Globus pallidus (tissue), 1 donor: ENCODE data around the gene PLAA.
A peak's percentile ranks its signal among the peaks of the same experiment; 100 is the strongest.
"Not testable (repeated sequence)": the region's sequence is repeated elsewhere in the genome, so short reads cannot be mapped to it uniquely, and the experiment has no call there.

Source experiments
- DNase-seq: peaks from one replicate; pipeline ENCODE4 v3.0.0-alpha.2; 2015; ENCODE audit warnings: low spot score

The PLAA gene

DNA sequence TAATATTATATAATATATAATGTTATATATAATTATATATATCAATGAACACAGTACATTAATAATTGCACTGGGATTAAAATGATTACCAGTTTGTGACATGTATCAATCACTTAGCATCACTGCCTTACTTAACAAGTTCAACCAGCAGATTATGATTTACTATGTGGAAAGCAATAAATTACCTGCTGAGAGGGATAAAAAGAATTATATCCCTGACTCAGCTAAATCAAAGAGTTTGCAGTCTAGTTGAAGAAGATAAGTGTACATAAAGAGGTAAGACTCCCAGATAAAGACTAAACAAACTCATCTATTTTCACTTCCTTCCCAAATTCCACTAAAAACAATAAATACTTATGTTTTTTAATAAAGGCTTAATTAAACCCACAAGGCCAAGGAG is 11.2 kb downstream of the PLAA start:
- DNase-seq = no peak

DNA sequence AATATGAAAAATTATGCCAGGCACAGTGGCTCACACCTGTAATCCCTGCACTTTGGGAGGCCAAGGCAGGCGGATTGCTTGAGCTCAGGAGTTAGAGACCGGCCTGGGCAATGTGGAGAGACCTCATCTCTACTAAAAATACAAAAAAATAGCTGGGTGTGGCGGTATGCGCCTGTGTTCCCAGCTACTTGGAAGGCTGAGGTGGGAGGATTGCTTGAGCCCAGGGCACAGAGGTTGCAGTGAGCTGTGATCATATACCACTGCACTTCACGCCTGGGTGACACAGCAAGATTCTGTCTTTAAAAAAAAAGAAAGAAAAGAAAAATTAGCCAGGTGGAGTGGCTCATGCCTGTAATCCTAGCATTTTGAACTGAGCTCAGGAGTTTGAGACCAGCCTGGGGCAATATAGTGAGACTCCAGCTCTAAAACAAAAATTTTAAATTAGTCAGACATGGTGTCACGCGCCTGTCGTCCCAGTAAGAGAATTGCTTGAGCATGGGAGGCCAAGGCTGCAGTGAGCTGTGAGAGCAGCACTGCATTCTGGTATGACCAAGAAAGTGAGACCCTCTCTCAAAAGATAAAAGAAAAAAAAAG is 18.0 kb downstream of the PLAA start:
- DNase-seq = no peak

DNA sequence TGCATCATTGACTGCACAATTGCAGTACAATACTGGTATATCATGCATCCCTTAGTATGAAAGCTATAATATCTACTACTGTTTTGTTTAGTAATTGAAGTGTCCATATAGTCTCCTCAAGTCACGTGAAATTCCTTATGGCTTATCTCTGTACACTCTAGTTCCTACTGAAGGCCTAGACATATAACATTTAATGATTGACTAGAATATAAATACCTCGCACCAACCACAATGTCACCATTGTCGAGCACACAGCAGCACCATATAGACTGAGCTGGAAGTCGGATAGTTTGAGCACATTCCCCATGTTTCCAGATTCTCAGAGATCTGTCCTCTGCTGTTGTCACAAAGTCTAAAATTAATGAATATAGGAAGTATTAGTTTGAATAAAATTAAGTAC is 21.4 kb downstream of the PLAA start:
- DNase-seq = no peak

DNA sequence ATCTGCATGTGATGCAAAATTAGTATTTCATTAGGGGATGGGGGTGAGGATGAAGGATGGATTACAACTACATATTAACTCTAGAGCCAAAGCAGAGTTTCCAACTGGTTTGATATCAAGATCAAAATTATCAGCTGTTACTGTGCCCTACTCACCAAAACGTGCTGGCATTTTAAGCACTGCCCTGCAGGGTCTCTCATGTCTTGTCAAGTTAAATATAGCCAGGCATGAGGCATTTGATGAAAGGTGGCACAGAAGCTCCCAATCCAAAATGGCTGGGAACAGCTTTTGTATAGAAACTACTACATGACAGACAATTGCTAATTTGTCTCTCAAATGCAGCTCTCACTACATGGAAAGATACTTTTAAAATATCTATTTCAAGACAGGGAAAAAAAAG is 27.3 kb downstream of the PLAA start:
- DNase-seq = no peak

DNA sequence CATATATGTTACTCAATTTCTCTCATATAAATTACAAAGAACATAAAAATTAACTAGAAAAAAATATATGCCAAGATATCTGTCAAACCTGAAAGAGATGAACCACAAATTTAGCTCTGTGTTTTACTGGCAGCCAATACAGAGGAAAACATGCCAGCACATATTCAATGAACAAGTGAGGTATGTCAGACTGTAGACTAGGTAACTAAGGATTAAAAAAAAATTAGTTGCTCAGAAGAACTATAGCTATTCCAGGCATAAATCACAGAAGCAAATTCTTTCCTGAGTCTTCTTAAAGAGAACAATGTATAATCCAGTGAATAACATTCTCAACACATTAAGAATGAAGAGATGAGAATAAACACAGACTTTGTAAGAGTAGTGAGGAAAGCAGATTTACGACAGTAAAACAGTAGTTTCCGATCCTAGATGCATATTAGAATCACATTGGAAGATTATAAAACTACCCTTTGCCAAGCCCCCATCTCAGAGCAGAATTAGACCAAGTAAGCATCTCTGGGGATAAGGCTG is 33.8 kb downstream of the PLAA start:
- no peak for DNase-seq

DNA sequence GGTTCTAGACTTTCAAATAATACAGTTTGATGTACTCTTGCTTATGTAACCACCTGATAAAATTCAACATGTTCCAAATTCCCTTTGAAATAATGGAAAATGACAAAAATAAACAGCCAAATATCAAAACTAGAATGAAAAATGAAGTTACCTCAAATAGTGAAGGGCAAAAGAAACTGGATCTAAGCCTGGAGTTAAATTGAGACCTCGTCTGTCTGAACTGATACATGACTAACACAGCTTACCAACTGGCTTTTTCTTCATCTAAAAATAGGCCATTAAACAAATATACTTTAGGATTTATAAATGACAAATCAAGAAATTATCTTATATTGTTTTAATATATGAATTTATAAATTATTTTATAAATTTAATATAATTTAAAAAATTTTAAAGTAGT is 42.4 kb downstream of the PLAA start:
- DNase-seq = no peak

DNA sequence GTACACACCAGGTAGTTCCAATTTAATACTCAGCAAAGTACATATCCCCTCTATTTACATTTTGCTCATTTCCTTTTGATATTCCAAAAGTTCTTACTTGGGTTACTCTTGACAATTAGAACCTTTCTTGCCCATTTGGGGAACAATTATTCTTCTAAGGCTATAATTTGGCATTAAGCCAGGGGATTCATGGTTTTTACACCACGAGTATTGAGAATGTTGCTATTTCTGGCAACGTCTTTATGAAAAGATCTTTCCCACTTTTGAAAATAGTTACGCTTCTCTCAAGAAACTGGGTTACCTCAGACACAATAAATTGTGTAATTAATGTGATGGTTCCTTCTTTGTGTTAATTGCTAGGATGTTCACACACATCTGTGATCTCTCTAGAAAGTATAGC is 43.0 kb downstream of the PLAA start:
- DNase-seq = no peak

DNA sequence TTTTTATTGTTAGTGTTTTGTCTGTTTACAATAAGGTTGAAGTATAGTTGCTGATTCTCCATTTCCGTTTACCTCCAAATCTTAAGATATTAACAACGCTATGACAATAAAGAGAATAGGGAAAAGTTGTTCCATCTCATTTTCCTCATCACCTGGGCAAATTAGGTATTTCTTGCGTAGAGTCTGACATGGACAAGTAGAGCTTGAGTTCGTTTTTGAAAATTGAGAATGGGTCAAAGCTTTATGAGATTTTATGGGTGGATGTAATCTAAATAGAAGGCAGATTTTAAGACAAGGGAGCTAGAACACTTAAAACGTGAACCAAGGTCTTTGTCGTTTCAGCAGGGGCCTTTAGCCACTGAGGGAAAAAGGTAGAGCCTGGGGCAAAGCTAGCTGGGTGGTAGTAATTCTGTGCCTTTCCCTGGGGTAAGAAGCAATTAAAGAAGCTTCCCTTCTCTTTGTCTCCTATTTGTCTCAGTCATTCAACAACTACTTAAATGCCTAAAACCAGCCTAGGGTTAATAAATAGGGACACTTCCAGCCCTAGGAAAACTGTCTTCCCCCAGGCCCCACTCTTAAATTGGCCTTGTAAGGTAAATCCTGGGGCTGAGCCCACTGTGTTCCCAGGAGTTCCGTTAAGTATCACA is 53.9 kb downstream of the PLAA start:
- DNase-seq = no peak

DNA sequence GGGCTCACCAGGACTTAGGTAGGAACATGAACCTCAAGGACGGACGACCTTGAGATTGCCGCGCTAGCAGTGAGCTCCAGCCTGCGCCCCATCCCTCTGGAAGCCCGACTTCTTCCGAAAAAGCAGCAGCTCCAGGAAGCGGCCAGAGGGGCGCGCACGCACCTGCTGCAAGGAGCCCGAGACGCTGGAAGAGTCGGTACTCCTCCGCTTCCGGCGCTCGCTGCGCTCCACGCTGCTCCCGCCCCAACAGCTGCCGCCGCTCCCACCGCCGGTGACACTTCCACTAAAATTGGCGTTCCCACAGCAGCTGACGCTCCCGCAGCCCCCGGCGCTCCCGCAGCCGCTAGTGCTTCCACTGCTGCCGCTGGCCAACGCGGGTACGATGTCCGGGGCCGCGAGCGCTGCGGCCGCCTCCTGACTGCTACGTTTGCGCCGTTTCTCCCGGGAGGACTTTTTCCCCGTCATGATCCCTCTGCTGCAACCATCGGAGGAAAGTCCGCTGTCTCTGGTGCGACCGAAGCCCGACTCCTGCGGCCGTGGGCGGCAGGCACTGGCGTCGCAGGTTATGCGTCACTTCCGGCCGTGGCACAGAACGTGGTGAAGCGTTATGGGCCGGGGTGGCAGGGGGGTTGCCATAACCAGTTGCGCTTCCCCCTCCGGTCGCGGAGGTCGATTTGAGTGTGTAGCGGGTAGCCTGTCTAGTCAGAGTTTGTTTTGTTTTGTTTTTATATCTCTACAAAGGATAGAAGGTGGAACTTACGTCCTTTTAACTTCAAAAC is 54.6 kb downstream of the PLAA start, which contains the start of gene CAAP1:
CAAP1 (minus strand) TSS at position 552 of the 779 bp plus-strand sequence; CDS start at position 465, 87 bp downstream.
- DNase-seq = peak; percentile 90

DNA sequence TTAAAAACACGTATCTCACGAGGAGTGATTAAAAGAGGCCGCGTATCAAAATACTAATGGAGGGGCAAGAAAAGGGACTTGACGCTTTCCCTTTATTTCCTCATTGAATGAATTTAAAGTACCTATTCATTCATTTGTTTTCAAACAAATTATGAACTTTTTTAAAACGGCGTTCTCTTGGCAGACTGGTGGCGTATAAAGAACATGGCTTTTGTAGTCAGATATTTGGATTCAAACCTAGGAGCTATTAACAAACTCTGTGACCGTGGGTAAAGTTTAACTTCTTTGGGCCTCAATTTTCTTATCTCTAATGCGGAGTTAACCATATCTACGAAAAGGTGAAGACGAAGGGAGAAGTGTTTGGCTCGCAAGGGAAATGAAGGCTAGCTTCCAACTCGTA is 55.3 kb downstream of the PLAA start:
- peak; percentile 6 for DNase-seq

DNA sequence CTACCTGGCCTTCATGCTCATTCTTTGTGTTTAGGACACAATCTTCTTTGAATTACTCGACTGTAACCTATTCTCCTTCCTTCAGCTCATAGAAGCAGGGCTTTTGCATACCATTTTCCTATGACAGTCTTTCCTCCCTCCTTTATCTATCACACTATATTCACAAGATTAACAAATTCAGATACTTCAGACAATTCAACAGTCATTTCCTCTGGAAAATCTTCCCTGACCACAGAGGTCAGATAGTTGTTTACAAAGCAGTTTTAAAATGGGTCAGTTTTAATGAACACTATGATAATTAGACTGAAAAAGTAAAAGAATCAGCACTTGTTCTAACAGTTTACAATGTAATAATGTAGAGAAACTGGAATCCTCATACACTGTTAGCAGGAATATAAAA is 58.8 kb downstream of the PLAA start:
- DNase-seq = no peak

DNA sequence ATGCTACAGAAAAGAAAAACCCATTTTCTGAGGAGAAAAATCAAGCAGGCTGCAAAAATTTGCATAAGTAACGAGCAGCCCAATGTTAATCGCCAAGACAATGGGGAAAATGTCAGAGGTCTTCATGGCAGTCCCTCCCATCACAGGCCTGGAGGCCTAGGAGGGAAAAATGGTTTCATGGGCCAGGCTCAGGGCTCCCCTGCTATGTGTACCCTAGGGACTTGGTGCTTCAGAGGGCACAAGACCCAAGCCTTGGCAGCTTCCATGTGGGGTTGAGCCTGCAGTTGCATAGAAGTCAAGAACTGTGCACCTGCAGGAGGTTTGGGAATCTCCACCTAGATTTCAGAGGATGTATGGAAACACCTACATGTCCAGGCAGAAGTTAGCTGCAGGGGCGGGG is 64.9 kb downstream of the PLAA start:
- no peak for DNase-seq

DNA sequence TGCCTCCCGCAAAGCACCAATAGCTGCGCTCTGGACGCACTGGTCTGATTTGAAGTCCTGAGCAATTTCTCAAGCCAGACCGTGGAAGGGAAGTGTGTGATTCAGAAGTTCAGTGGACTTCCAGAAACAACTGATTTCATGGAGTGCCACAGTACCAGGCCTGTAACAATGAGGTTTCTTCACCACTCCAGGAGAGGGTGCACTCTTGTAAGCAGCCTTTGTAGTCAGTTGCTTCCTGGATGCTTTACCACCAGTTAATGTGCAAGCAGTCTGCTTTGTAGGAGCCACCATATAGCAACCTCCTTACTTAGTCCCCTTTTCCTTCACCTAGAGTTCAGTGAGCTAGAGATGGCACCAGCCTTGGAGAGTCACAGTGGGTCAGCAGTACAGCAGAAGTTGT is 66.8 kb downstream of the PLAA start:
- no peak for DNase-seq

DNA sequence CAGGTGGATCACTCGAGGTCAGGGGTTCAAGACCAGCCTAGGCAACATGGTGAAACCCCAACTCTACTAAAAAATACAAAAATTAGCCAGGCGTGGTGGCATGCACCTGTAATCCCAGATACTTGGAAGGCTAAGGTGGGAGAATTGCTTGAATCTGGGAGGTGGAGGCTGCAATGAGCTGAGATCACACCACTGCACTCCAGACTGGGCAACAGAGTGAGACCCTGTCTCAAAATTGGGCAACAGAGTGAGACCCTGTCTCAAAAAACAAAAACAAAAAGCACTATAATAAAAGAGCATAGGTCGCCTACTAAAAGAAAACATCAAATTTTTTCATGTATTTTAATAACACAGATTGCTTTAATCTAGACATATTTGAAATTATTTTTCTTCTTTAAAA is 71.9 kb downstream of the PLAA start:
- DNase-seq = not testable (repeated sequence)

DNA sequence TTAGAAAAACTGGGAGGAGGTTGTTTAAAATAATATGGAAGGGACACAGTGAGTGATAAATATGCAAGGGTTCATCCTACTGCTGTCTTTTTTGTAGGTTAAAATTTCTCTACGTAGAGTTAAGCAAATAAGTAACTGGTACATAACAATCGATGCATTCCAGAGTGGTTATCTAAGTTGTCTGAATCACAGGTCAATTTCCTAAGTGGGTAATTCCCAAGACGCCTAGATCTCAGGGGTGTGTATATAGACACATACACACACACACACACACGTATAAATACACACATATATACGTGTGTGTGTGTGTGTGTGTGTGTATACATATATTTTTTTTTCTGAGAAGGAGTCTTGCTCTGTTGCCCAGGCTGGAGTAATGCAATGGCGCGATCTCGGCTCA is 76.8 kb downstream of the PLAA start:
- DNase-seq = no peak

DNA sequence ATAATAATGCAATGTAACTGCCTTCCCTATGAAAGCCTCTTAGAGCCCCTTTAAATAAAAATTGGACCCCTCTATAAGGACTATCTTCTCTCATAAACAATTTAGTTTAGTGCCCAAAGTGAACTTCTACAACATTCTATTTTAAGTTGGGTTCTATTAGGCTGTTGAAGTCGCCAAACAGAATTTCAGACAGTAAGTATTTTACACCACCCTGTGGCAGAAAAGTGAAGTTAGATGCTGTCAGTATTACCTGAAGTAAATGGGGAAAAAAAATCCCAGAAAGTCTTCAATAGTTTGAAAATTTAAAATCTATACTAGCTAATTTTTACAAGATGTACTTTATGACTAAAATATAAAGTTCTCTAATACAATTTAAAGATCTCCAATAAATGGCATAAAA is 84.0 kb downstream of the PLAA start:
- DNase-seq = no peak

DNA sequence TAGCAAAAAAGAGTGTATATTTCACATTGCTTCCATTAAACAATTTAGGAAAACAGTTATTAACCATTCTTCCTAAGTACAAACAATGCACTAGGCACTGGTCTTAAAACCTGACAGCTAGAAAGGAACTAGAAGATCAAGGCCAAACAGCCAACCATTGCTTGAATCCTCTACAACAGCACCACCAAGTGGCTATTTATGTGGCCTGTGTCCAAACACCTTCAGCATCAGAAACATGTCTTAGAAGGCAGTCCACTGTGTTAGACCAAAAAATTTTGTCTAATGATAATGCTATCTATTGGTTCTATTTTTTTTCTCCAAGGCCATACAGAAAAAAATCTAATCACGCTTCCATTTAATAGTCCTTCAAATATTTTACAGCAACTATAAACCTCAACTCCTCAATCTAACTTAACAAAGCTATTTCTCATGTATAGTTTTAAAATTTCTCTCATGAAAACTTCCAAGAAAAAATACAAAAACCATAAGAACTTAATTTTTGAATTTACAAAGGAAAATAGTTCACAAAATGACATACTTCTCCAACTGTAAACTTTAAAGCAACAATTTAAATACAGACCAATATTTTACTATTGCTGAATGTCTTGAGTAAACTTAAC is 90.5 kb downstream of the PLAA start:
- peak; percentile 11 for DNase-seq
